ENCODE data around the gene IPCEF1. TPM values are rescaled to one million over a fixed set of nuclear protein-coding genes. Genes with fewer than 3 reads are reported as not detected.

IPCEF1 gene
- total and polyA plus RNA-seq, 2 of the 8 experiments (the other 6 are each of a cell fraction or from before 2014, with no cell fraction given), result 0.41 to 0.78 TPM

DNA sequence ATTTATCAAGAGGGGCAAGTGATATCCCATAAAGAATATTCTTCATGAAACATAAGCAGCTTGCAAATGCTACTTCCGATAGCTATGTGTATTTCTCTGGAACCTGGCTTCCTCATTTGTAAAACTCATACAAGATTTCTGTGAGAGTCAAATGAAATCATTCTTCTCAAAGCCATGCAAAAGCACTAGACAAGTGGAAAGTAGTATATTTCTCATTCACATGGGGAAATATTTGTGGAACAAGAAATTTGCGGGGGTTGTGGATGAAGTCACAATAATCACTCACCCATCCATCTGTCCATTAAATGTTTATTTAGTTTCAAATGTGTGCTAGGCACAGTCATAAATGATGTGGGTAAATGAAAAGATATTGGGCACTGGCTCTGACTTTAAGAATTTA is 150.5 kb downstream of the IPCEF1 start:
- DNase-seq (ENCODE audit: low read depth in 1 of 2, low spot score in 2 of 2) (no peak), FAIRE-seq (no peak)
- Histone ChIP-seq H2BK120ac (replicated peaks; ENCODE audit: low read depth, low read length) (no peak overlapping the region), H4K20me1 (replicated peaks in 1 of 2; ENCODE audit: control insufficient read depth in 1 of 2, insufficient read depth in 2 of 2, low read length in 2 of 2) (no peaks in the 10 kb centered on the region), H2BK12ac (ENCODE audit: low read depth, low read length) (no peak overlapping the region), H3K4me2 (ENCODE audit: insufficient read depth in 1 of 2, low read depth in 2 of 2, low read length in 2 of 2) (no peak overlapping the region), H3K56ac (replicated peaks; ENCODE audit: insufficient read length, low read depth, low read length) (no peak overlapping the region), H4K8ac (ENCODE audit: extremely low read depth, insufficient read depth, low read length) (no peak overlapping the region), H2BK20ac (ENCODE audit: low read length) (no peak overlapping the region), H3K18ac (ENCODE audit: extremely low read depth, low read length) (no peak overlapping the region), H2AK5ac (ENCODE audit: low read depth, low read length) (no peak overlapping the region), H2BK5ac (ENCODE audit: low read depth, low read length) (no peak overlapping the region), H3K4me3 (ENCODE audit: extremely low read depth in 1 of 4, insufficient read depth in 2 of 4, low read depth in 3 of 4, low read length in 4 of 4) (no peak overlapping the region), H4K5ac (ENCODE audit: insufficient read length, low read depth, low read length) (no peak overlapping the region), H2BK15ac (ENCODE audit: low read length) (no peak overlapping the region), H4K91ac (replicated peaks; ENCODE audit: insufficient read length, low read length) (no peak overlapping the region), H3K79me2 (ENCODE audit: control insufficient read depth in 1 of 2, insufficient read depth in 2 of 2, low read length in 2 of 2) (no peaks in the 10 kb centered on the region), H2AFZ (ENCODE audit: low read length) (no peak overlapping the region), H3K27ac (ENCODE audit: low read depth, low read length) (no peak overlapping the region), H3K23ac (ENCODE audit: insufficient read length) (no peak overlapping the region), H3K4ac (replicated peaks; ENCODE audit: insufficient read length, low read depth, low read length) (no peak overlapping the region), H3K4me1 (replicated peaks in 1 of 4; ENCODE audit: control insufficient read depth in 3 of 4, insufficient read depth in 4 of 4, low read length in 3 of 4) (no peaks in the 10 kb centered on the region), H3K27me3 (replicated peaks in 1 of 4; ENCODE audit: control insufficient read depth in 3 of 4, extremely low read depth in 1 of 4, insufficient read depth in 3 of 4, low read length in 3 of 4) (no peaks in the 10 kb centered on the region), H3K36me3 (ENCODE audit: control insufficient read depth in 2 of 4, insufficient read depth in 4 of 4, low read length in 3 of 4) (no peaks in the 10 kb centered on the region), H3K14ac (ENCODE audit: insufficient read length) (no peak overlapping the region), H3K79me1 (ENCODE audit: low read depth, low read length) (no peaks in the 10 kb centered on the region), H3K23me2 (ENCODE audit: low read depth, low read length) (no peaks in the 10 kb centered on the region), H3K9ac (replicated peaks in 1 of 4; ENCODE audit: extremely low read depth in 1 of 4, low read depth in 3 of 4, low read length in 3 of 4) (no peak overlapping the region), H3K9me3 (ENCODE audit: insufficient read depth in 2 of 2, low read depth in 1 of 2, low read length in 1 of 2) (no peaks in the 10 kb centered on the region)
- 85% methylated on average over 2 of the region's 2 CpGs; no CpG with 5 or more reads in 1 of the 2 experiments for WGBS, 2 experiments (ENCODE audit: extremely low coverage in 1 of 2, insufficient coverage in 1 of 2, insufficient read length in 1 of 2, insufficient replicate concordance in 2 of 2, low coverage in 1 of 2, low lambda C conversion rate in 2 of 2, missing lambda C conversion rate in 1 of 2)
- CTCF ChIA-PET (ENCODE audit: partially characterized antibody), result interaction anchor here (0.9 kb wide), 1 partner anchor 9 kb away, joined by 3 read pairs; no protein-coding TSS in a partner anchor
- TF ChIP-seq CEBPB (IDR thresholded peaks at IDR 0.05; ENCODE audit: low read depth, low read length) (no peak), SAP30 (IDR thresholded peaks at IDR 0.05; ENCODE audit: insufficient read depth, insufficient replicate concordance, low read length) (no peak), CBX8 (IDR thresholded peaks at IDR 0.05; ENCODE audit: borderline replicate concordance, low read depth, low read length) (no peak), EGR1 (IDR thresholded peaks at IDR 0.05; ENCODE audit: borderline replicate concordance, low read depth, low read length) (no peak), TBP (IDR thresholded peaks at IDR 0.05; ENCODE audit: low read depth, low read length) (no peak), RXRA (IDR thresholded peaks at IDR 0.05; ENCODE audit: insufficient read depth, low read depth, low read length) (no peak), SUZ12 (IDR thresholded peaks at IDR 0.05; ENCODE audit: low read length) (no peak), KDM5A (IDR thresholded peaks at IDR 0.05; ENCODE audit: low read length) (no peak), EZH2 (IDR thresholded peaks at IDR 0.05; ENCODE audit: low read depth, low read length, severe bottlenecking) (no peak), HDAC6 (IDR thresholded peaks at IDR 0.05; ENCODE audit: low read depth, low read length) (no peak), NRF1 (IDR thresholded peaks at IDR 0.05; ENCODE audit: low read depth, low read length) (no peak), POLR2A (IDR thresholded peaks at IDR 0.05; ENCODE audit: control extremely low read depth in 1 of 2, low read depth in 2 of 2, low read length in 2 of 2) (no peak), TEAD4 (IDR thresholded peaks at IDR 0.05; ENCODE audit: low read depth, low read length) (no peak)
- TF ChIP-seq, protein P1, sequence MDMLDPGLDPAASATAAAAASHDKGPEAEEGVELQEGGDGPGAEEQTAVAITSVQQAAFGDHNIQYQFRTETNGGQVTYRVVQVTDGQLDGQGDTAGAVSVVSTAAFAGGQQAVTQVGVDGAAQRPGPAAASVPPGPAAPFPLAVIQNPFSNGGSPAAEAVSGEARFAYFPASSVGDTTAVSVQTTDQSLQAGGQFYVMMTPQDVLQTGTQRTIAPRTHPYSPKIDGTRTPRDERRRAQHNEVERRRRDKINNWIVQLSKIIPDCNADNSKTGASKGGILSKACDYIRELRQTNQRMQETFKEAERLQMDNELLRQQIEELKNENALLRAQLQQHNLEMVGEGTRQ (IDR thresholded peaks at IDR 0.05; ENCODE audit: low read length), result no peak
- POLR2A ChIA-PET (ENCODE audit: partially characterized antibody), result no interaction called here
